SK-N-SH (cell line): Measurements from ENCODE around the gene INPP5J. TPM values are rescaled to one million over a fixed set of nuclear protein-coding genes. Genes with fewer than 3 reads are reported as not detected.

Experiments
- CTCF ChIA-PET: fragments of 300-600, 350-600 bp; formaldehyde crosslinking; extraction: SDS; loops from one replicate; lab custom pipeline; 2021; lab: Yijun Ruan, JAX
- POLR2A ChIA-PET: fragments of 350-600 bp; sonication (Branson Sonifier 250); formaldehyde crosslinking; extraction: SDS; loops from one replicate; lab custom pipeline; 2020; ENCODE audit warnings: antibody characterized with exemption, inconsistent platforms; lab: Yijun Ruan, JAX
- DNase-seq: peaks from one replicate; pipeline ENCODE4 v3.0.0; 2012
- H2AFZ ChIP-seq: fragments of 200-600 bp; sonication (generic); 2 replicates; pipeline ENCODE4 v1.8.1; 2016; ENCODE audit warnings: antibody characterized with exemption, mild to moderate bottlenecking, low read depth
- H3F3A ChIP-seq: fragments of 200-600 bp; sonication (generic); replicated peaks from 2 replicates; pipeline ENCODE3; 2016; ENCODE audit warnings: antibody characterized with exemption, mild to moderate bottlenecking; ENCODE audit not compliant: insufficient read depth
- H3K27ac ChIP-seq, 2 experiments: fragments of 200-500 bp in 1 of 2; fragments of 200-600 bp in 1 of 2; sonication (Bioruptor generic) in 1 of 2; sonication (generic), shearing (Covaris generic) in 1 of 2; 2 replicates each; pipeline versions ENCODE4 v1.5.1 to v1.6.1; 2014 to 2016; ENCODE audit warnings: low read depth in 2 of 2, inconsistent platforms in 1 of 2, low read length in 1 of 2, mild to moderate bottlenecking in 1 of 2, mixed read lengths in 1 of 2
- H3K27me3 ChIP-seq: fragments of 200-600 bp; sonication (generic), shearing (Covaris generic); 2 replicates; pipeline ENCODE4 v1.6.1; 2016; ENCODE audit warnings: mixed run types; ENCODE audit not compliant: insufficient read depth
- H3K36me3 ChIP-seq, 2 experiments: fragments of 200-500 bp in 1 of 2; fragments of 200-600 bp in 1 of 2; sonication (Bioruptor generic) in 1 of 2; sonication (generic) in 1 of 2; replicated peaks in 1 of 2; 2 replicates each; pipeline versions ENCODE3 to v1.5.1; 2014 to 2016; ENCODE audit warnings: low read length in 1 of 2, mild to moderate bottlenecking in 1 of 2; ENCODE audit not compliant: insufficient read depth in 2 of 2, control insufficient read depth in 1 of 2
- H3K4me1 ChIP-seq, 2 experiments: fragments of 200-500 bp in 1 of 2; fragments of 200-600 bp in 1 of 2; sonication (Bioruptor generic) in 1 of 2; sonication (generic), shearing (Covaris generic) in 1 of 2; 2 replicates each; pipeline versions ENCODE4 v1.5.1 to v1.6.1; 2014 to 2016; ENCODE audit warnings: low read depth in 1 of 2, low read length in 1 of 2, mixed run types in 1 of 2; ENCODE audit not compliant: insufficient read depth in 2 of 2, control insufficient read depth in 1 of 2
- H3K4me2 ChIP-seq: fragments of 200-600 bp; sonication (generic), shearing (Covaris generic); 2 replicates; pipeline ENCODE4 v1.6.1; 2017; ENCODE audit warnings: mixed run types
- H3K4me3 ChIP-seq, 2 experiments: fragments of 200-500 bp in 1 of 2; fragments of 200-600 bp in 1 of 2; sonication (Bioruptor generic) in 1 of 2; sonication (generic), shearing (Covaris generic) in 1 of 2; 2 replicates each; pipeline versions ENCODE4 v1.5.1 to v1.8.1; 2014 to 2016; ENCODE audit warnings: low read depth in 2 of 2, inconsistent platforms in 1 of 2, low read length in 1 of 2, mild to moderate bottlenecking in 1 of 2, mixed read lengths in 1 of 2, moderate library complexity in 1 of 2
- H3K79me2 ChIP-seq: fragments of 200-600 bp; sonication (generic); 2 replicates; pipeline ENCODE4 v1.8.1; 2017; ENCODE audit warnings: mild to moderate bottlenecking; ENCODE audit not compliant: insufficient read depth
- H3K9ac ChIP-seq: fragments of 200-600 bp; sonication (generic); 2 replicates; pipeline ENCODE4 v1.6.1; 2017; ENCODE audit warnings: mixed run types
- H3K9me2 ChIP-seq: fragments of 200-600 bp; sonication (generic); 2 replicates; pipeline ENCODE4 v1.6.1; 2017; ENCODE audit warnings: mixed run types
- H3K9me3 ChIP-seq: fragments of 200-600 bp; sonication (generic); 2 replicates; pipeline ENCODE4 v1.6.1; 2017; ENCODE audit warnings: mixed run types, mild to moderate bottlenecking, moderate library complexity
- H4K20me1 ChIP-seq: fragments of 200-600 bp; sonication (generic); 2 replicates; pipeline ENCODE4 v1.6.1; 2017; ENCODE audit warnings: mild to moderate bottlenecking, mixed run types; ENCODE audit not compliant: insufficient read depth
- CHD2 ChIP-seq: fragments of 150-350 bp; IDR thresholded peaks from 2 replicates; pipeline ENCODE4 v1.6.1; 2018; ENCODE audit warnings: low read length; ENCODE audit not compliant: partially characterized antibody
- CTCF ChIP-seq: fragments of 200-600 bp; sonication (generic); IDR thresholded peaks from 2 replicates; pipeline ENCODE4 v1.6.1; 2017; ENCODE audit warnings: antibody characterized with exemption, mild to moderate bottlenecking, moderate library complexity
- ELF1 ChIP-seq: IDR thresholded peaks from 2 replicates; pipeline ENCODE4 v1.4.0; 2012
- EP300 ChIP-seq, 2 experiments: IDR thresholded peaks; 2 replicates each; pipeline versions ENCODE4 v1.4.0 to v1.6.1; 2012; ENCODE audit warnings: borderline replicate concordance in 1 of 2, low read depth in 1 of 2, low read length in 1 of 2
- FOSL2 ChIP-seq: IDR thresholded peaks from 2 replicates; pipeline ENCODE4 v1.4.0; 2012; ENCODE audit warnings: low read depth, mild to moderate bottlenecking, moderate library complexity, borderline replicate concordance
- GABPA ChIP-seq: IDR thresholded peaks from 2 replicates; pipeline ENCODE4 v1.4.0; 2012; ENCODE audit warnings: low read depth, mild to moderate bottlenecking
- GATA2 ChIP-seq: sonication (generic); formaldehyde crosslinking; IDR thresholded peaks from 2 replicates; pipeline ENCODE4 v1.5.0; 2020; ENCODE audit warnings: mild to moderate bottlenecking, missing genetic modification reagents
- IRF3 ChIP-seq: fragments of 150-350 bp; IDR thresholded peaks from 2 replicates; pipeline ENCODE4 v1.6.1; 2016; ENCODE audit warnings: mild to moderate bottlenecking, low read depth, low read length
- JUND ChIP-seq: IDR thresholded peaks from 2 replicates; pipeline ENCODE4 v1.4.0; 2012
- MAX ChIP-seq: IDR thresholded peaks from 2 replicates; pipeline ENCODE4 v1.4.0; 2012; ENCODE audit warnings: low read depth
- NFIC ChIP-seq: IDR thresholded peaks from 2 replicates; pipeline ENCODE4 v1.4.0; 2012; ENCODE audit warnings: borderline replicate concordance
- NRF1 ChIP-seq: IDR thresholded peaks from 2 replicates; pipeline ENCODE4 v1.6.1; 2012; ENCODE audit warnings: low read depth, mild to moderate bottlenecking, low read length
- POLR2AphosphoS5 ChIP-seq: IDR thresholded peaks from 2 replicates; pipeline ENCODE4 v1.6.1; 2012; ENCODE audit warnings: low read depth, low read length
- RCOR1 ChIP-seq: fragments of 150-350 bp; IDR thresholded peaks from 2 replicates; pipeline ENCODE4 v1.6.1; 2017; ENCODE audit warnings: antibody characterized with exemption, low read length
- REST ChIP-seq: IDR thresholded peaks from 2 replicates; pipeline ENCODE4 v1.6.1; 2012; ENCODE audit warnings: mild to moderate bottlenecking, low read depth, low read length, moderate library complexity
- RFX5 ChIP-seq: IDR thresholded peaks from 2 replicates; pipeline ENCODE4 v1.6.1; 2012; ENCODE audit warnings: mild to moderate bottlenecking, improper control_type of control experiment, low read length
- SIN3A ChIP-seq: IDR thresholded peaks from 2 replicates; pipeline ENCODE4 v1.6.1; 2012; ENCODE audit warnings: low read depth, mild to moderate bottlenecking, low read length, moderate library complexity, borderline replicate concordance
- SMC3 ChIP-seq: IDR thresholded peaks from 2 replicates; pipeline ENCODE4 v1.6.1; 2012; ENCODE audit warnings: low read depth, low read length, improper control_type of control experiment
- TAF1 ChIP-seq: IDR thresholded peaks from 2 replicates; pipeline ENCODE4 v1.6.1; 2012; ENCODE audit warnings: low read depth, mild to moderate bottlenecking, low read length, moderate library complexity, borderline replicate concordance
- TEAD4 ChIP-seq: IDR thresholded peaks from 2 replicates; pipeline ENCODE4 v1.4.0; 2012; ENCODE audit warnings: mild to moderate bottlenecking, borderline replicate concordance; ENCODE audit not compliant: insufficient read depth
- USF2 ChIP-seq: fragments of 150-350 bp; IDR thresholded peaks from 2 replicates; pipeline ENCODE4 v1.6.1; 2017; ENCODE audit warnings: antibody characterized with exemption, low read length, low read depth, borderline replicate concordance
- ZBTB33 ChIP-seq: IDR thresholded peaks from 2 replicates; pipeline ENCODE4 v1.4.0; 2012; ENCODE audit warnings: low read depth, borderline replicate concordance
- WGBS: methylation state at CpG from one replicate; pipeline ENCODE4 v1.1.6; 2017; ENCODE audit warnings: low lambda C conversion rate; 5-methylcytosine and 5-hydroxymethylcytosine counted together
- polyA plus RNA-seq, 3 experiments: library from polyadenylated mRNA; depleted of rRNA; stranded (reverse); fragments of >200 nt; gene quantifications; 2 replicates each; pipeline ENCODE4 v1.2.3, GENCODE V29; 2012

INPP5J gene
- polyA plus RNA-seq (2012; rRNA removed): 3.2 TPM in 2 replicates
- 0.73 and 1.2 TPM in 2 replicates for polyA plus RNA-seq (2012; cell fraction: cytosol; rRNA removed)
- 14.7 and 18.9 TPM in 2 replicates for polyA plus RNA-seq (2012; cell fraction: nucleus; rRNA removed)

- Histone ChIP-seq H2AFZ (peak within 1 kb of the TSS; percentile 75; the same call in 1 of the 2 replicates), H3K27me3 (no peaks in the 10 kb centered on the region), H3K9me2 (no peaks in the 10 kb centered on the region), H3K4me3 (peak within 1 kb of the TSS; percentile 72 to 79), H3K79me2 (no peaks in the 10 kb centered on the region), H3K4me1 (peaks cover 0 to 45% of the 10 kb centered on the region in 2 experiments; a peak in 1 of 4 replicates), H3K27ac (peak within 1 kb of the TSS in 1 of 2 experiments; percentile 72; a peak in 1 of 4 replicates), H3K4me2 (peak within 1 kb of the TSS; percentile 88), H3F3A (no peaks in the 10 kb centered on the region), H3K9me3 (no peaks in the 10 kb centered on the region), H3K9ac (peak within 1 kb of the TSS; percentile 58), H3K36me3 (no peaks in the 10 kb centered on the region), H4K20me1 (no peaks in the 10 kb centered on the region)
- DNase-seq: peak; percentile 90
- ChIA-PET POLR2A (interaction anchor here (1.0 to 1.8 kb wide), 3 partner anchors 15 to 38 kb away, joined by 3 to 6 read pairs (median 3); partner anchors contain the start of gene SELENOM), CTCF (interaction anchor here (0.6 to 8.2 kb wide), 5 partner anchors 14 to 40 kb away, joined by 3 to 52 read pairs (median 3); partner anchors contain the start of gene SELENOM)
- whole genome bisulfite sequencing: 18% methylated on average over 8 of the region's 10 CpGs
- TF ChIP-seq NRF1 (no peak), EP300 (IDR thresholded peaks at IDR 0.05; ENCODE audit: borderline replicate concordance in 1 of 2, low read depth in 1 of 2, low read length in 1 of 2) (no peak), RCOR1 (0 out of 2 replicates have a peak, but pooled peaks have one; percentile 16), IRF3 (0 out of 2 replicates have a peak, but pooled peaks have one; percentile 2), ZBTB33 (no peak), NFIC (no peak), ELF1 (no peak), RFX5 (peak; percentile 96), SMC3 (no peak), GATA2 (CRISPR knock-in tag) (no peak), TAF1 (no peak), JUND (no peak), USF2 (no peak), FOSL2 (no peak), REST (no peak), TEAD4 (no peak), CHD2 (peak; percentile 29), POLR2AphosphoS5 (peak; percentile 67), GABPA (no peak), MAX (peak; percentile 28; the same call in 1 of the 2 replicates), SIN3A (no peak), CTCF (no peak)
These were observed at the start of gene INPP5J for GRCh38 chr22:31122532-31123291. Gene INPP5J (plus strand): TSS chr22:31122966. CDS start chr22:31123015, 49 bp downstream.
